Measurements from ENCODE around the gene NUCKS1.
A peak's percentile ranks its signal among the peaks of the same experiment; 100 is the strongest.

Gene NUCKS1

GRCh38 chr1:205668951-205669340 is 81.0 kb downstream of the NUCKS1 start:
- no peak for DNase-seq (ENCODE audit: low spot score)

GRCh38 chr1:205667909-205668643 is 81.9 kb downstream of the NUCKS1 start:
- DNase-seq (ENCODE audit: low spot score): no peak

- peak; percentile 3 for DNase-seq (ENCODE audit: low spot score)
Observed at GRCh38 chr1:205666372-205667166, 83.4 kb downstream of the NUCKS1 start.

GRCh38 chr1:205665201-205666045 is 84.6 kb downstream of the NUCKS1 start:
- no peak for DNase-seq (ENCODE audit: low spot score)

GRCh38 chr1:205664399-205665017 is 85.5 kb downstream of the NUCKS1 start:
- peak; percentile 7 for DNase-seq (ENCODE audit: low spot score)

- DNase-seq (ENCODE audit: low spot score): no peak
Observed at GRCh38 chr1:205663286-205663936, 86.6 kb downstream of the NUCKS1 start.

Measured in GM03348 (cell line).